ENCODE data around the gene HSPBAP1.

- TF ChIP-seq CTCF (IDR thresholded peaks at IDR 0.05), result no peak
- TF ChIP-seq POLR2A (IDR thresholded peaks at IDR 0.05), result no peak
- no peak for TF ChIP-seq EP300 (IDR thresholded peaks at IDR 0.05)
Measured at GRCh38 chr3:122770521-122771202, 23.0 kb downstream of the HSPBAP1 start.

Data from tibial nerve (tissue), 4 donors.